HG02678 (cell line): ENCODE data around the gene NEBL.

ENCODE experiments used
- ATAC-seq: cut with Tn5 transposase; IDR thresholded peaks from one replicate; pipeline ENCODE4 v1.9.1; 2021; ENCODE audit warnings: mild to moderate bottlenecking, moderate library complexity; ENCODE audit not compliant: unreplicated experiment

Gene NEBL

GRCh38 chr10:20903635-20904390, 6.7 kb upstream of the NEBL start:
- ATAC-seq: no peak

GRCh38 chr10:20901110-20901509, 4.0 kb upstream of the NEBL start:
- no peak for ATAC-seq

- no peak for ATAC-seq
Observed at GRCh38 chr10:20898866-20899535, 1.9 kb upstream of the NEBL start.

- ATAC-seq: no peak
Observed at GRCh38 chr10:20893297-20893696, 3.8 kb downstream of the NEBL start.

GRCh38 chr10:20892796-20893195, 4.3 kb downstream of the NEBL start:
- no peak for ATAC-seq

- no peak for ATAC-seq
Observed at GRCh38 chr10:20892011-20892585, 5.0 kb downstream of the NEBL start.

- no peak for ATAC-seq
Observed at GRCh38 chr10:20891338-20891714, 5.8 kb downstream of the NEBL start.

- ATAC-seq: no peak
Observed at GRCh38 chr10:20890491-20891337, 6.4 kb downstream of the NEBL start.

- no peak for ATAC-seq
Observed at GRCh38 chr10:20890009-20890408, 7.1 kb downstream of the NEBL start.

GRCh38 chr10:20888620-20889330, 8.3 kb downstream of the NEBL start:
- no peak for ATAC-seq

GRCh38 chr10:20887706-20888555, 9.2 kb downstream of the NEBL start:
- ATAC-seq: no peak

- ATAC-seq: no peak
Observed at GRCh38 chr10:20885678-20886077, 11.4 kb downstream of the NEBL start.

- no peak for ATAC-seq
Observed at GRCh38 chr10:20883552-20883951, 13.6 kb downstream of the NEBL start.

GRCh38 chr10:20882091-20882490, 15.0 kb downstream of the NEBL start:
- ATAC-seq: no peak

- ATAC-seq: no peak
Observed at GRCh38 chr10:20879136-20879535, 18.0 kb downstream of the NEBL start.

- no peak for ATAC-seq
Observed at GRCh38 chr10:20877986-20878983, 18.8 kb downstream of the NEBL start.

- ATAC-seq: no peak
Observed at GRCh38 chr10:20877554-20877953, 19.6 kb downstream of the NEBL start.

- no peak for ATAC-seq
Observed at GRCh38 chr10:20874261-20874660, 22.9 kb downstream of the NEBL start.

GRCh38 chr10:20871970-20872369, 25.1 kb downstream of the NEBL start:
- no peak for ATAC-seq
